Activated T-helper 2 cell treated with anti-CD3 and anti-CD28 coated beads, Interferon-gamma antibody, Interleukin-2, Interleukin-4, amounts not matched to agents 10 μg/mL and 5 μg/mL and 100 μg/mL, durations not matched to agents 14 hours and 24 hours and 36 hours (primary cell): ENCODE results near the gene EFHC2. TPM values are rescaled to one million over a fixed set of nuclear protein-coding genes. Genes with fewer than 3 reads are reported as not detected.
"Not testable (repeated sequence)": the region's sequence is repeated elsewhere in the genome, so short reads cannot be mapped to it uniquely, and the experiment has no call there.

ENCODE experiments used
- DNase-seq: peaks from one replicate; pipeline ENCODE4 v3.0.0; 2021; ENCODE audit warnings: low spot score
- H3K27ac Mint-ChIP-seq: one replicate; pipeline ENCODE4 v1.8.0; 2021; ENCODE audit warnings: mixed read lengths
- H3K27me3 Mint-ChIP-seq: one replicate; pipeline ENCODE4 v1.8.0; 2021; ENCODE audit warnings: low read depth, mixed read lengths
- H3K36me3 Mint-ChIP-seq: one replicate; pipeline ENCODE4 v1.8.0; 2021; ENCODE audit warnings: low read depth, mixed read lengths
- H3K4me1 Mint-ChIP-seq: one replicate; pipeline ENCODE4 v1.8.0; 2021; ENCODE audit warnings: low read depth, mixed read lengths
- H3K4me3 Mint-ChIP-seq: one replicate; pipeline ENCODE4 v1.8.0; 2021; ENCODE audit warnings: low read depth, mild to moderate bottlenecking, moderate library complexity, mixed read lengths
- H3K9me3 Mint-ChIP-seq: one replicate; pipeline ENCODE4 v1.8.0; 2021; ENCODE audit warnings: mixed read lengths
- intact Hi-C: fragments of 100-400 bp; cut with micrococcal nuclease; formaldehyde crosslinking; loops from one replicate; pipeline ENCODE4 v1.15.1; 2023
- total RNA-seq: library from RNA; stranded (reverse); gene quantifications from 2 replicates; pipeline ENCODE4 v1.2.3, GENCODE V29; 2022

The EFHC2 gene
- total RNA-seq, 1 donor from 2014 or later: not detected

GRCh38 chrX:44218465-44218864 is 125.0 kb downstream of the EFHC2 start:
- DNase-seq: no peak
- no peaks in the 10 kb centered on the region for H3K36me3 Mint-ChIP-seq
- H3K27me3 Mint-ChIP-seq: peaks cover 2% of the 10 kb centered on the region
- H3K9me3 Mint-ChIP-seq: no peaks in the 10 kb centered on the region
- intact Hi-C loops: no loop called here
- no peak overlapping the region for H3K27ac Mint-ChIP-seq
- no peak overlapping the region for H3K4me3 Mint-ChIP-seq
- peaks cover 1% of the 10 kb centered on the region for H3K4me1 Mint-ChIP-seq

- H3K27ac Mint-ChIP-seq: no peak overlapping the region
- H3K9me3 Mint-ChIP-seq: no peaks in the 10 kb centered on the region
- no peaks in the 10 kb centered on the region for H3K36me3 Mint-ChIP-seq
- peaks cover 2% of the 10 kb centered on the region for H3K27me3 Mint-ChIP-seq
- intact Hi-C loops: no loop called here
- H3K4me3 Mint-ChIP-seq: no peak overlapping the region
- no peak for DNase-seq
- peaks cover 1% of the 10 kb centered on the region for H3K4me1 Mint-ChIP-seq
Observed at GRCh38 chrX:44216171-44216570, 127.3 kb downstream of the EFHC2 start.

- intact Hi-C loops: no loop called here
Observed at GRCh38 chrX:44203791-44204190, 139.7 kb downstream of the EFHC2 start.

GRCh38 chrX:44202596-44202995 is 140.9 kb downstream of the EFHC2 start:
- Mint-ChIP-seq H3K36me3 (no peaks in the 10 kb centered on the region), H3K4me3 (no peak overlapping the region), H3K9me3 (no peaks in the 10 kb centered on the region), H3K4me1 (no peaks in the 10 kb centered on the region), H3K27me3 (no peaks in the 10 kb centered on the region), H3K27ac (no peak overlapping the region)
- intact Hi-C loops: no loop called here
- DNase-seq: no peak

More at GRCh38 chrX:44203791-44204190, 139.7 kb downstream of the EFHC2 start:
- Mint-ChIP-seq H3K9me3 (no peaks in the 10 kb centered on the region), H3K36me3 (no peaks in the 10 kb centered on the region), H3K27ac (no peak overlapping the region), H3K4me3 (no peak overlapping the region), H3K27me3 (no peaks in the 10 kb centered on the region), H3K4me1 (no peaks in the 10 kb centered on the region)
- no peak for DNase-seq

- intact Hi-C loops: no loop called here
- Mint-ChIP-seq H3K27me3 (no peaks in the 10 kb centered on the region), H3K27ac (no peak overlapping the region), H3K36me3 (no peaks in the 10 kb centered on the region), H3K4me3 (no peak overlapping the region), H3K4me1 (no peaks in the 10 kb centered on the region), H3K9me3 (no peaks in the 10 kb centered on the region)
- no peak for DNase-seq
Observed at GRCh38 chrX:44189116-44189515, 154.4 kb downstream of the EFHC2 start.

GRCh38 chrX:44187915-44188314 is 155.6 kb downstream of the EFHC2 start:
- H3K4me1 Mint-ChIP-seq, H3K27me3 Mint-ChIP-seq, H3K4me3 Mint-ChIP-seq, H3K36me3 Mint-ChIP-seq, H3K9me3 Mint-ChIP-seq, H3K27ac Mint-ChIP-seq, intact Hi-C loops, DNase-seq: not testable (repeated sequence)

GRCh38 chrX:44183329-44183728 is 160.1 kb downstream of the EFHC2 start:
- no peaks in the 10 kb centered on the region for H3K27me3 Mint-ChIP-seq
- H3K4me1 Mint-ChIP-seq: no peaks in the 10 kb centered on the region
- H3K36me3 Mint-ChIP-seq: no peaks in the 10 kb centered on the region
- no peak overlapping the region for H3K27ac Mint-ChIP-seq
- intact Hi-C loops: no loop called here
- no peak for DNase-seq
- H3K4me3 Mint-ChIP-seq: no peak overlapping the region
- no peaks in the 10 kb centered on the region for H3K9me3 Mint-ChIP-seq

- Mint-ChIP-seq H3K36me3 (no peaks in the 10 kb centered on the region), H3K27me3 (no peaks in the 10 kb centered on the region), H3K4me1 (no peaks in the 10 kb centered on the region), H3K4me3 (no peak overlapping the region), H3K9me3 (peaks cover 4% of the 10 kb centered on the region), H3K27ac (no peak overlapping the region)
- no peak for DNase-seq
- intact Hi-C loops: no loop called here
Observed at GRCh38 chrX:44178274-44179053, 165.0 kb downstream of the EFHC2 start.

- no peak for DNase-seq
- Mint-ChIP-seq H3K9me3 (peaks cover 4% of the 10 kb centered on the region), H3K4me3 (no peak overlapping the region), H3K27ac (no peak overlapping the region), H3K4me1 (no peaks in the 10 kb centered on the region), H3K27me3 (no peaks in the 10 kb centered on the region), H3K36me3 (no peaks in the 10 kb centered on the region)
- intact Hi-C loops: no loop called here
Observed at GRCh38 chrX:44175455-44175854, 168.0 kb downstream of the EFHC2 start.

GRCh38 chrX:44174061-44174460 is 169.4 kb downstream of the EFHC2 start:
- Mint-ChIP-seq H3K4me3 (no peak overlapping the region), H3K36me3 (no peaks in the 10 kb centered on the region), H3K4me1 (no peaks in the 10 kb centered on the region), H3K27ac (no peak overlapping the region), H3K9me3 (peaks cover 4% of the 10 kb centered on the region), H3K27me3 (no peaks in the 10 kb centered on the region)
- intact Hi-C loops: no loop called here
- no peak for DNase-seq

- no peaks in the 10 kb centered on the region for H3K4me1 Mint-ChIP-seq
- H3K36me3 Mint-ChIP-seq: no peaks in the 10 kb centered on the region
- H3K27me3 Mint-ChIP-seq: no peaks in the 10 kb centered on the region
- intact Hi-C loops: no loop called here
- no peak for DNase-seq
- H3K27ac Mint-ChIP-seq: no peak overlapping the region
- H3K9me3 Mint-ChIP-seq: peaks cover 4% of the 10 kb centered on the region
- no peak overlapping the region for H3K4me3 Mint-ChIP-seq
Observed at GRCh38 chrX:44173219-44173618, 170.3 kb downstream of the EFHC2 start.

GRCh38 chrX:44167116-44167515 is 176.4 kb downstream of the EFHC2 start:
- no peaks in the 10 kb centered on the region for H3K9me3 Mint-ChIP-seq
- intact Hi-C loops: no loop called here
- H3K27ac Mint-ChIP-seq: no peak overlapping the region
- no peaks in the 10 kb centered on the region for H3K27me3 Mint-ChIP-seq
- no peaks in the 10 kb centered on the region for H3K4me1 Mint-ChIP-seq
- H3K36me3 Mint-ChIP-seq: no peaks in the 10 kb centered on the region
- DNase-seq: no peak
- H3K4me3 Mint-ChIP-seq: no peak overlapping the region

GRCh38 chrX:44162964-44163475 is 180.5 kb downstream of the EFHC2 start:
- Mint-ChIP-seq H3K4me3 (no peak overlapping the region), H3K36me3 (no peaks in the 10 kb centered on the region), H3K27me3 (no peaks in the 10 kb centered on the region), H3K27ac (no peak overlapping the region), H3K9me3 (no peaks in the 10 kb centered on the region), H3K4me1 (no peaks in the 10 kb centered on the region)
- DNase-seq: no peak
- intact Hi-C loops: no loop called here
